ENCODE measurements around the gene MAP3K10. TPM values are rescaled to one million over a fixed set of nuclear protein-coding genes. Genes with fewer than 3 reads are reported as not detected.

MAP3K10 gene
- total RNA-seq, 1 experiment from 2014 or later, result 255 TPM

- peaks cover 14% of the 10 kb centered on the region for H3K4me1 ChIP-seq (ENCODE audit: control insufficient read depth, insufficient read depth, low read length)
- in situ Hi-C loops (cut with HindIII; ENCODE audit: low pct_unique_long_range_greater_than_20kb, low sequenced_read_pairs), result no loop called here
- intact Hi-C loops (cut with micrococcal nuclease; ENCODE audit: unreplicated experiment), result no loop called here
- BruUV-seq (replicated peaks), result no TSS peak
- H3K27ac ChIP-seq (ENCODE audit: low read length), result no peak overlapping the region
- DNase-seq (ENCODE audit: low read depth, low spot score) (no peak), ATAC-seq (no peak)
- H3K4me3 ChIP-seq (ENCODE audit: low read depth in 2 of 2, low read length in 2 of 2), result no peak overlapping the region
- no peaks in the 10 kb centered on the region for H3K36me3 ChIP-seq (ENCODE audit: control insufficient read depth, insufficient read depth, low read length)
- peaks cover 3% of the 10 kb centered on the region; the same call in 1 of the 2 replicates for H3K9me3 ChIP-seq (ENCODE audit: control insufficient read depth, insufficient read depth, low read depth, low read length)
- CTCF ChIA-PET, result interaction anchor here (0.5 to 8.1 kb wide), 17 partner anchors 12 to 502 kb away, joined by 3 to 274 read pairs (median 6); partner anchors contain the start of gene TTC9B
- POLR2A ChIA-PET, result interaction anchor here (0.6 to 1.0 kb wide), 14 partner anchors 13 to 1153 kb away, joined by 3 to 17 read pairs (median 6); no protein-coding TSS in a partner anchor
- H3K27me3 ChIP-seq (ENCODE audit: control insufficient read depth, insufficient read depth, low read length), result peaks cover 10% of the 10 kb centered on the region; the same call in 1 of the 2 replicates
- TF ChIP-seq CTCF (IDR thresholded peaks at IDR 0.05) (no peak), POLR2AphosphoS5 (IDR thresholded peaks at IDR 0.05; ENCODE audit: low read depth, low read length) (no peak), REST (IDR thresholded peaks at IDR 0.05; ENCODE audit: insufficient read depth in 1 of 2, low read depth in 2 of 2, low read length in 1 of 2) (no peak), TCF7L2 (IDR thresholded peaks at IDR 0.05; ENCODE audit: low read depth, low read length) (no peak), SIN3A (IDR thresholded peaks at IDR 0.05; ENCODE audit: borderline replicate concordance, insufficient read depth, low read depth, low read length) (no peak)
Observed at GRCh38 chr19:40143612-40144011, 47.6 kb upstream of the MAP3K10 start.

DNA sequence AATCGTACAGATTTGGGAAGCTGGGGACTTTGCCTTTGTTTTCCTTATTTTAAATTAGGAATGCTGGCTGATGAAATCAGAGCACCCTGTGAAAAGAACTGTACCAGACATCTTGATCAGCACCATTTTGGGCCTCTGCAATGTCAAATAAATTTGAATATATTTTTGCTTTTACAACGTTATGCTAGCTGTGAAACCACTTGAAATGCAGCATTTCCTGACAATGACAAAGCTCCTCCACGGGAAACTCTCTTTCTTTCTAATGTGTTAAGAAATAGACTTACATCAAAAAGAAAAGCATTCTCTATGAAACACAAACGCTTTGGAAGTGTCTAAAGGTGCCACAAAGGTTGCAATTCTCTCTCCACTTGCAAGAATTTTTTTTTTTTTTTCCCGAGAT, 47.1 kb upstream of the MAP3K10 start:
- intact Hi-C loops (cut with micrococcal nuclease; ENCODE audit: unreplicated experiment) (no loop called here), in situ Hi-C loops (cut with HindIII; ENCODE audit: low pct_unique_long_range_greater_than_20kb, low sequenced_read_pairs) (no loop called here)
- Histone ChIP-seq H3K36me3 (ENCODE audit: control insufficient read depth, insufficient read depth, low read length) (no peaks in the 10 kb centered on the region), H3K4me3 (ENCODE audit: low read depth in 2 of 2, low read length in 2 of 2) (no peak overlapping the region), H3K9me3 (ENCODE audit: control insufficient read depth, insufficient read depth, low read depth, low read length) (no peaks in the 10 kb centered on the region), H3K27ac (ENCODE audit: low read length) (no peak overlapping the region), H3K4me1 (ENCODE audit: control insufficient read depth, insufficient read depth, low read length) (peaks cover 14% of the 10 kb centered on the region), H3K27me3 (ENCODE audit: control insufficient read depth, insufficient read depth, low read length) (peaks cover 6% of the 10 kb centered on the region; the same call in 1 of the 2 replicates)
- ChIA-PET CTCF (interaction anchor here (0.6 to 8.1 kb wide), 14 partner anchors 12 to 502 kb away, joined by 3 to 274 read pairs (median 6); partner anchors contain the start of gene TTC9B), POLR2A (interaction anchor here (0.5 to 1.0 kb wide), 10 partner anchors 15 to 794 kb away, joined by 3 to 17 read pairs (median 6); no protein-coding TSS in a partner anchor)
- no TSS peak for BruUV-seq (replicated peaks)
- TF ChIP-seq REST (IDR thresholded peaks at IDR 0.05; ENCODE audit: insufficient read depth in 1 of 2, low read depth in 2 of 2, low read length in 1 of 2) (no peak), POLR2AphosphoS5 (IDR thresholded peaks at IDR 0.05; ENCODE audit: low read depth, low read length) (no peak), TCF7L2 (IDR thresholded peaks at IDR 0.05; ENCODE audit: low read depth, low read length) (no peak), SIN3A (IDR thresholded peaks at IDR 0.05; ENCODE audit: borderline replicate concordance, insufficient read depth, low read depth, low read length) (no peak), CTCF (IDR thresholded peaks at IDR 0.05) (no peak)
- DNase-seq (ENCODE audit: low read depth, low spot score), result no peak
- ATAC-seq, result no peak

Measured in Panc1 (cell line).